Endothelial cell of umbilical vein (primary cell): Measurements from ENCODE around the gene MKRN1. TPM values are rescaled to one million over a fixed set of nuclear protein-coding genes. Genes with fewer than 3 reads are reported as not detected.
"Not testable (repeated sequence)": the region's sequence is repeated elsewhere in the genome, so short reads cannot be mapped to it uniquely, and the experiment has no call there.

Experiments used
- BruUV-seq: library from RNA; stranded (reverse); fragments of 400-500 nt; replicated peaks from 2 replicates; lab custom pipeline; 2021; lab: Mats Ljungman, UMichigan
- CTCF ChIA-PET: fragments of 300-600, 350-600 bp; sonication (Branson Sonifier 250); formaldehyde crosslinking; loops from one replicate; lab custom pipeline; 2021; ENCODE audit warnings: antibody characterized with exemption, inconsistent platforms; lab: Charles Lee
- POLR2A ChIA-PET: fragments of 300-600, 350-600 bp; sonication (Branson Sonifier 250); formaldehyde crosslinking; loops from one replicate; lab custom pipeline; 2021; ENCODE audit warnings: antibody characterized with exemption, inconsistent platforms; lab: Charles Lee
- DNase-seq: peaks from one replicate; pipeline ENCODE4 v3.0.0-alpha.2; 2011; ENCODE audit warnings: low read depth, low spot score
- FAIRE-seq: peaks from 2 replicates; lab custom pipeline; 2011; peaks lifted over from hg19 to GRCh38; lab: Jason Lieb, UNC
- H2AFZ ChIP-seq: 2 replicates; pipeline ENCODE4 v1.6.0; 2012; ENCODE audit warnings: low read depth, low read length, control low read depth, inconsistent platforms
- H3K27ac ChIP-seq: 2 replicates; pipeline ENCODE4 v1.5.1; 2011; ENCODE audit warnings: low read depth, mild to moderate bottlenecking, control low read depth, low read length, moderate library complexity; ENCODE audit not compliant: insufficient read depth
- H3K27me3 ChIP-seq, 2 experiments: 2 replicates each; pipeline versions ENCODE4 v1.6.0 to v1.6.1; 2011; ENCODE audit warnings: low read length in 2 of 2, mixed read lengths in 1 of 2; ENCODE audit not compliant: control insufficient read depth in 2 of 2, insufficient read depth in 2 of 2
- H3K36me3 ChIP-seq, 2 experiments: 2 replicates in 1 of 2; 3 replicates in 1 of 2; pipeline ENCODE4 v1.5.1; 2011; ENCODE audit warnings: low read length in 2 of 2, mild to moderate bottlenecking in 1 of 2, moderate library complexity in 1 of 2; ENCODE audit not compliant: control insufficient read depth in 2 of 2, insufficient read depth in 2 of 2; ENCODE audit errors: extremely low read depth in 1 of 2
- H3K4me1 ChIP-seq: 3 replicates; pipeline ENCODE4 v1.5.1; 2011; ENCODE audit warnings: mild to moderate bottlenecking, low read length; ENCODE audit not compliant: control insufficient read depth, insufficient read depth; ENCODE audit errors: extremely low read depth
- H3K4me2 ChIP-seq: 2 replicates; pipeline ENCODE4 v1.6.1; 2011; ENCODE audit warnings: low read length, control low read depth, mixed read lengths; ENCODE audit not compliant: insufficient read depth
- H3K4me3 ChIP-seq, 3 experiments: fragments of 200-600 bp in 1 of 3; sonication (generic), shearing (Covaris generic) in 1 of 3; replicated peaks in 1 of 3; 2 replicates each; pipeline ENCODE4 v1.5.1; 2011 to 2016; ENCODE audit warnings: control low read depth in 3 of 3, low read length in 3 of 3, mild to moderate bottlenecking in 2 of 3, inconsistent platforms in 1 of 3, low read depth in 1 of 3, moderate library complexity in 1 of 3; ENCODE audit not compliant: insufficient read depth in 1 of 3
- H3K79me2 ChIP-seq: 2 replicates; pipeline ENCODE4 v1.6.0; 2012; ENCODE audit warnings: low read length, inconsistent platforms; ENCODE audit not compliant: control insufficient read depth, insufficient read depth
- H3K9ac ChIP-seq: replicated peaks from 2 replicates; pipeline ENCODE3; 2011; ENCODE audit warnings: low read length, control low read depth; ENCODE audit not compliant: insufficient read depth; ENCODE audit errors: extremely low read depth
- H3K9me1 ChIP-seq: replicated peaks from 3 replicates; pipeline ENCODE4 v1.6.0; 2011; ENCODE audit warnings: mild to moderate bottlenecking, low read length; ENCODE audit not compliant: control insufficient read depth, insufficient read depth; ENCODE audit errors: extremely low read depth
- H3K9me3 ChIP-seq: replicated peaks from 2 replicates; pipeline ENCODE4 v1.5.1; 2012; ENCODE audit warnings: low read length, inconsistent platforms; ENCODE audit not compliant: control insufficient read depth, insufficient read depth
- H4K20me1 ChIP-seq: replicated peaks from 2 replicates; pipeline ENCODE3; 2011; ENCODE audit warnings: mild to moderate bottlenecking, low read length; ENCODE audit not compliant: control insufficient read depth, insufficient read depth; ENCODE audit errors: extremely low read depth
- EZH2 ChIP-seq: IDR thresholded peaks from 2 replicates; pipeline ENCODE4 v1.6.1; 2012; ENCODE audit warnings: borderline replicate concordance, low read depth, mild to moderate bottlenecking, moderate library complexity, low read length, inconsistent platforms; ENCODE audit not compliant: severe bottlenecking
- FOS ChIP-seq: IDR thresholded peaks from 2 replicates; pipeline ENCODE4 v1.6.1; 2011; ENCODE audit warnings: mild to moderate bottlenecking, low read length, moderate library complexity, borderline replicate concordance; ENCODE audit not compliant: insufficient read depth
- GATA2 ChIP-seq: IDR thresholded peaks from 2 replicates; pipeline ENCODE4 v1.7.0; 2011; ENCODE audit warnings: low read depth, mild to moderate bottlenecking, moderate library complexity, mixed read lengths, low read length; ENCODE audit not compliant: insufficient read length, insufficient read depth
- JUN ChIP-seq: IDR thresholded peaks from 2 replicates; pipeline ENCODE4 v1.6.1; 2011; ENCODE audit warnings: borderline replicate concordance, low read depth; ENCODE audit not compliant: insufficient read length, insufficient read depth
- MYC ChIP-seq: IDR thresholded peaks from one replicate; pipeline ENCODE4 v1.6.1; 2011; ENCODE audit warnings: mild to moderate bottlenecking, low read depth, low read length
- POLR2A ChIP-seq: IDR thresholded peaks from 2 replicates; pipeline ENCODE4 v1.6.1; 2012; ENCODE audit warnings: low read depth, mild to moderate bottlenecking, control low read depth, low read length
- POLR2AphosphoS5 ChIP-seq: IDR thresholded peaks from 2 replicates; pipeline ENCODE4 v1.6.1; 2012; ENCODE audit warnings: low read depth, mild to moderate bottlenecking, control low read depth, low read length, moderate library complexity; ENCODE audit not compliant: insufficient read depth
- dilution Hi-C: fragments of 300-500 bp; cut with MboI; formaldehyde crosslinking; loops from one replicate; pipeline ENCODE4 v1.15.0; 2019; ENCODE audit warnings: low sequenced_read_pairs; ENCODE audit not compliant: extremely low pct_ligation_motif_present
- intact Hi-C: fragments of 100-400 bp; cut with micrococcal nuclease; formaldehyde crosslinking; loops from one replicate; pipeline ENCODE4 v1.10.0; 2022
- polyA plus RNA-seq, 4 experiments: library from polyadenylated mRNA; depleted of rRNA in 3 of 4; stranded (reverse) in 3 of 4; unstranded in 1 of 4; fragments of >200 nt; gene quantifications; 2 replicates each; pipeline versions ENCODE4 v1.2.1 to v1.2.3, GENCODE V29; 2011 to 2012; ENCODE audit warnings: missing spikeins in 1 of 4
- total RNA-seq: library from RNA; stranded (reverse); gene quantifications from 2 replicates; pipeline ENCODE4 v1.2.3, GENCODE V29; 2021
- TF ChIP-seq, protein P1 (sequence below), 2 donors: IDR thresholded peaks; 1 replicate in 1 of 2; 2 replicates in 1 of 2; pipeline ENCODE4 v1.5.1; 2011; ENCODE audit warnings: low read length in 2 of 2, mild to moderate bottlenecking in 2 of 2, moderate library complexity in 2 of 2, control low read depth in 1 of 2, inconsistent platforms in 1 of 2, low read depth in 1 of 2; ENCODE audit not compliant: insufficient read depth in 1 of 2; ENCODE audit errors: extremely low read depth in 1 of 2
- TF ChIP-seq, protein P2 (sequence below): IDR thresholded peaks from 2 replicates; pipeline ENCODE4 v1.6.1; 2011; ENCODE audit not compliant: insufficient read depth, insufficient read length

The MKRN1 gene
- total and polyA plus RNA-seq, 2 donors (not counting 3 experiments of a cell fraction or from before 2014, with no cell fraction given): 24.9 to 52.2 TPM

DNA sequence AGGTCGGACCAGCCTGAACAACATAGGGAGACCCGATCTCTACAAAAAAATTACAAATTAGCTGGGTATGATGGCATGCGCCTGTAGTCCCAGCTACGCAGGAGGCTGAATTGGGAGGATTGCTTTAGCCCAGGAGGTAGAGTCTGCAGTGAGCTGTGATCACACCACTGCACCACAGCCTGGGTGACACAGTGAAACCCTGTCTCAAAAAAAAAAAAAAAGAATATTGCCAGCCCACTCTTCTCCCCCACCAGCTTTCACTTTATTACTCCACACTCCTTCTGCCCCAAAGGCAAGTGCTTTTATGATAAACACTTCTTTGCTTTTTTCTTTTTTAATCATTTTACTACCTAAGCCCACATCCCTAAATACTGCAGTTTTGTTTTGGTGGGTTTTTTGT lies 60.7 kb downstream of the MKRN1 start:
- Histone ChIP-seq H3K4me3 (no peak overlapping the region), H3K9ac (no peak overlapping the region), H3K9me1 (no peaks in the 10 kb centered on the region), H3K27me3 (peaks cover 0 to 2% of the 10 kb centered on the region in 2 experiments), H3K4me1 (no peaks in the 10 kb centered on the region), H4K20me1 (no peaks in the 10 kb centered on the region), H3K9me3 (no peaks in the 10 kb centered on the region), H3K27ac (no peak overlapping the region), H2AFZ (no peak overlapping the region), H3K79me2 (no peaks in the 10 kb centered on the region), H3K36me3 (no peaks in the 10 kb centered on the region), H3K4me2 (no peak overlapping the region)
- ChIA-PET CTCF (no interaction called here), POLR2A (no interaction called here)
- dilution Hi-C loops: no loop called here
- FAIRE-seq (no peak), DNase-seq (no peak)
- intact Hi-C loops: no loop called here
- TF ChIP-seq POLR2AphosphoS5: no peak
- TF ChIP-seq GATA2: no peak
- TF ChIP-seq, protein P1, sequence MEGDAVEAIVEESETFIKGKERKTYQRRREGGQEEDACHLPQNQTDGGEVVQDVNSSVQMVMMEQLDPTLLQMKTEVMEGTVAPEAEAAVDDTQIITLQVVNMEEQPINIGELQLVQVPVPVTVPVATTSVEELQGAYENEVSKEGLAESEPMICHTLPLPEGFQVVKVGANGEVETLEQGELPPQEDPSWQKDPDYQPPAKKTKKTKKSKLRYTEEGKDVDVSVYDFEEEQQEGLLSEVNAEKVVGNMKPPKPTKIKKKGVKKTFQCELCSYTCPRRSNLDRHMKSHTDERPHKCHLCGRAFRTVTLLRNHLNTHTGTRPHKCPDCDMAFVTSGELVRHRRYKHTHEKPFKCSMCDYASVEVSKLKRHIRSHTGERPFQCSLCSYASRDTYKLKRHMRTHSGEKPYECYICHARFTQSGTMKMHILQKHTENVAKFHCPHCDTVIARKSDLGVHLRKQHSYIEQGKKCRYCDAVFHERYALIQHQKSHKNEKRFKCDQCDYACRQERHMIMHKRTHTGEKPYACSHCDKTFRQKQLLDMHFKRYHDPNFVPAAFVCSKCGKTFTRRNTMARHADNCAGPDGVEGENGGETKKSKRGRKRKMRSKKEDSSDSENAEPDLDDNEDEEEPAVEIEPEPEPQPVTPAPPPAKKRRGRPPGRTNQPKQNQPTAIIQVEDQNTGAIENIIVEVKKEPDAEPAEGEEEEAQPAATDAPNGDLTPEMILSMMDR (IDR thresholded peaks at IDR 0.05; ENCODE audit: extremely low read depth in 1 of 2, insufficient read depth in 1 of 2, low read depth in 1 of 2, low read length in 2 of 2): no peak
- no peak for TF ChIP-seq FOS
- TF ChIP-seq POLR2A: no peak
- no peak for TF ChIP-seq MYC
- TF ChIP-seq JUN: no peak
- TF ChIP-seq, protein P2, sequence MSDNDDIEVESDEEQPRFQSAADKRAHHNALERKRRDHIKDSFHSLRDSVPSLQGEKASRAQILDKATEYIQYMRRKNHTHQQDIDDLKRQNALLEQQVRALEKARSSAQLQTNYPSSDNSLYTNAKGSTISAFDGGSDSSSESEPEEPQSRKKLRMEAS: no peak
- TF ChIP-seq EZH2: no peak
- no TSS peak for BruUV-seq

DNA sequence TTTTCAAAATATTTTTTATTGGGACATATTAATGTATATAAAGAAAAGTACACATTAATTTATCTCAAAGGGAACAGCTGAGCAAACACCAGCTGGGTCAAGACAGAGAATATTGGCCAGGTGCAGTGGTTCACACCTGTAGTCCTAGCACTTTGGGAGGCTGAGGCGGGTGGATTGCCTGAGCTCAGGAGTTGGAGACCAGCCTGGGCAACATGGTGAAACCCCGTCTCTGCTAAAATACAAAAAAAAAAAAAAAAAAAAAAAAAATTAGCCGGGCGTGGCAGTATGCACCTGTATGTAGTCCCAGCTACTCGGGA lies 61.2 kb downstream of the MKRN1 start:
- H2AFZ ChIP-seq, POLR2A ChIA-PET, intact Hi-C loops, H3K4me3 ChIP-seq, H3K4me2 ChIP-seq, BruUV-seq, FAIRE-seq, H3K36me3 ChIP-seq, DNase-seq, H3K79me2 ChIP-seq, H3K9me1 ChIP-seq, H3K9ac ChIP-seq, H3K27me3 ChIP-seq, H3K4me1 ChIP-seq, H3K9me3 ChIP-seq, dilution Hi-C loops, H4K20me1 ChIP-seq, H3K27ac ChIP-seq: not testable (repeated sequence)
- CTCF ChIA-PET: interaction anchor here (0.6 to 1.1 kb wide), 3 partner anchors 9 to 69 kb away, joined by 3 to 4 read pairs (median 3); no protein-coding TSS in a partner anchor
